K562 (cell line): ENCODE data around the gene SERPINA6. TPM values are rescaled to one million over a fixed set of nuclear protein-coding genes. Genes with fewer than 3 reads are reported as not detected.

Experiments
- ATAC-seq: fragments of 200-7000 bp; cut with Tn5 transposase; 3 replicates; pipeline ENCODE4 v1.9.1; 2020; ENCODE audit warnings: moderate library complexity
- BruUV-seq: library from RNA; stranded (reverse); fragments of 400-500 nt; replicated peaks from 2 replicates; lab custom pipeline; 2021; lab: Mats Ljungman, UMichigan
- CTCF ChIA-PET: fragments of 300-600 bp; formaldehyde crosslinking; extraction: SDS; loops from one replicate; lab custom pipeline; 2021; ENCODE audit warnings: low intra/inter-chr PET ratio; lab: Yijun Ruan, JAX
- POLR2A ChIA-PET: fragments of 300-600, 350-650 bp; sonication (Branson Sonifier 250); formaldehyde crosslinking; extraction: SDS; loops from one replicate; lab custom pipeline; 2021; ENCODE audit warnings: antibody characterized with exemption, inconsistent platforms; lab: Yijun Ruan, JAX
- DNase-seq, 4 experiments: peaks; one replicate each; pipeline versions ENCODE4 v3.0.0 to v3.0.0-alpha.2; 2011 to 2018; ENCODE audit warnings: low spot score in 3 of 4, mixed read lengths in 3 of 4; ENCODE audit errors: extremely low read depth in 1 of 4
- FAIRE-seq: peaks from 2 replicates; lab custom pipeline; 2011; peaks lifted over from hg19 to GRCh38; lab: Jason Lieb, UNC
- H2AFZ ChIP-seq: 2 replicates; pipeline ENCODE4 v1.6.0; 2011; ENCODE audit warnings: low read depth, low read length, control low read depth, inconsistent platforms
- H3K27ac ChIP-seq: fragments of 200-600 bp; 3 replicates; pipeline ENCODE4 v1.8.0; 2011; ENCODE audit warnings: low read depth, mild to moderate bottlenecking, control low read depth, inconsistent platforms, low read length, moderate library complexity, mixed read lengths; ENCODE audit errors: extremely low read depth
- H3K27me3 ChIP-seq, 2 experiments: fragments of 300-600 bp in 1 of 2; 2 replicates in 1 of 2; 3 replicates in 1 of 2; pipeline versions ENCODE4 v1.6.0 to v1.8.0; 2011; ENCODE audit warnings: inconsistent platforms in 2 of 2, low read length in 2 of 2, mild to moderate bottlenecking in 1 of 2, mixed read lengths in 1 of 2, moderate library complexity in 1 of 2; ENCODE audit not compliant: control insufficient read depth in 2 of 2, insufficient read depth in 2 of 2
- H3K36me3 ChIP-seq: fragments of 300-600 bp; 3 replicates; pipeline ENCODE4 v1.8.0; 2011; ENCODE audit warnings: mild to moderate bottlenecking, low read length, inconsistent platforms; ENCODE audit not compliant: control insufficient read depth, insufficient read depth
- H3K4me1 ChIP-seq, 2 experiments: fragments of 200-600 bp in 1 of 2; replicated peaks in 1 of 2; 2 replicates in 1 of 2; 3 replicates in 1 of 2; pipeline versions ENCODE4 v1.5.1 to v1.8.0; 2011; ENCODE audit warnings: inconsistent platforms in 2 of 2, low read length in 2 of 2, mild to moderate bottlenecking in 1 of 2, mixed read lengths in 1 of 2, moderate library complexity in 1 of 2; ENCODE audit not compliant: control insufficient read depth in 2 of 2, insufficient read depth in 2 of 2
- H3K4me2 ChIP-seq: 2 replicates; pipeline ENCODE4 v1.6.1; 2011; ENCODE audit warnings: low read length, control low read depth, inconsistent platforms, mixed read lengths; ENCODE audit not compliant: insufficient read depth
- H3K4me3 ChIP-seq: fragments of 200-600 bp; sonication (generic), shearing (Covaris generic); 2 replicates; pipeline ENCODE4 v1.5.1; 2016; ENCODE audit warnings: control low read depth, inconsistent platforms
- H3K79me2 ChIP-seq: fragments of 200-600 bp; 3 replicates; pipeline ENCODE4 v1.8.0; 2011; ENCODE audit warnings: low read length, inconsistent platforms; ENCODE audit not compliant: control insufficient read depth, insufficient read depth
- H3K9ac ChIP-seq, 2 experiments: 2 replicates each; pipeline versions ENCODE4 v1.6.0 to v1.6.1; 2011; ENCODE audit warnings: low read depth in 2 of 2, low read length in 2 of 2, control low read depth in 1 of 2, inconsistent platforms in 1 of 2, mild to moderate bottlenecking in 1 of 2, mixed read lengths in 1 of 2; ENCODE audit not compliant: insufficient read depth in 1 of 2
- H3K9me1 ChIP-seq: one replicate; pipeline ENCODE4 v1.6.0; 2011; ENCODE audit warnings: inconsistent platforms, mild to moderate bottlenecking, low read length, moderate library complexity; ENCODE audit not compliant: control insufficient read depth, insufficient read depth
- H3K9me3 ChIP-seq: replicated peaks from 2 replicates; pipeline ENCODE4 v1.5.1; 2011; ENCODE audit warnings: low read depth, low read length, inconsistent platforms; ENCODE audit not compliant: control insufficient read depth, insufficient read depth
- H4K20me1 ChIP-seq: replicated peaks from 2 replicates; pipeline ENCODE4 v1.6.1; 2011; ENCODE audit warnings: low read length, inconsistent platforms, mixed read lengths; ENCODE audit not compliant: control insufficient read depth, insufficient read depth
- IRF2 ChIP-seq: sonication (generic); formaldehyde crosslinking; IDR thresholded peaks from 2 replicates; pipeline ENCODE4 v1.8.1; 2022; ENCODE audit warnings: mild to moderate bottlenecking, missing genetic modification reagents
- KDM1A ChIP-seq, 2 experiments: fragments of 450-650 bp; IDR thresholded peaks; 2 replicates each; pipeline ENCODE4 v1.6.1; 2016; ENCODE audit warnings: mild to moderate bottlenecking in 2 of 2
- LARP7 ChIP-seq: fragments of 450-650 bp; IDR thresholded peaks from 2 replicates; pipeline ENCODE4 v1.6.1; 2016
- MAFF ChIP-seq: IDR thresholded peaks from 2 replicates; pipeline ENCODE4 v1.6.1; 2012; ENCODE audit warnings: low read length, improper control_type of control experiment
- MAFK ChIP-seq: IDR thresholded peaks from 2 replicates; pipeline ENCODE4 v1.6.1; 2011; ENCODE audit warnings: low read length, improper control_type of control experiment
- NEUROD1 ChIP-seq: fragments of 150-350 bp; IDR thresholded peaks from 2 replicates; pipeline ENCODE4 v1.6.1; 2014; ENCODE audit warnings: borderline replicate concordance, low read length, low read depth; ENCODE audit not compliant: partially characterized antibody
- SMC3 ChIP-seq: conservative IDR thresholded peaks from 2 replicates; pipeline ENCODE4 v1.6.1; 2011; ENCODE audit warnings: low read depth, low read length, improper control_type of control experiment; ENCODE audit not compliant: insufficient read depth
- STAG1 ChIP-seq: sonication (generic); formaldehyde crosslinking; IDR thresholded peaks from 2 replicates; pipeline ENCODE4 v1.5.0; 2020; ENCODE audit warnings: missing genetic modification reagents, borderline replicate concordance
- ZBED1 ChIP-seq: IDR thresholded peaks from 2 replicates; pipeline ENCODE4 v1.6.1; 2014
- WGBS: fragments of 100-300 bp; shearing (Covaris generic); methylation state at CpG from one replicate; pipeline ENCODE4 v1.1.6; 2016; ENCODE audit warnings: low coverage, mixed read lengths; ENCODE audit not compliant: insufficient coverage; ENCODE audit errors: missing lambda C conversion rate; 5-methylcytosine and 5-hydroxymethylcytosine counted together
- in situ Hi-C: fragments of 300-500 bp; cut with MboI; formaldehyde crosslinking; loops from 4 replicates; pipeline ENCODE4 v1.15.0; 2018; ENCODE audit warnings: inconsistent platforms, mixed read lengths
- intact Hi-C: fragments of 100-400 bp; cut with micrococcal nuclease; formaldehyde crosslinking; loops from 2 replicates; pipeline ENCODE4 v1.14.2; 2022
- polyA plus RNA-seq, 8 experiments: library from polyadenylated mRNA; depleted of rRNA in 4 of 8; stranded (reverse) in 5 of 8; unstranded in 3 of 8; fragments of >200 nt; fragmentation: Nextera tagmentation in 2 of 8; fragmentation: Illumina TruSeq in 1 of 8; extraction: Ambion mirVana in 2 of 8; extraction: Trizol in 1 of 8; gene quantifications; 2 replicates each; pipeline versions ENCODE4 v1.2.1 to v1.2.3, GENCODE V29; 2011 to 2014; ENCODE audit warnings: inconsistent platforms in 1 of 8, missing spikeins in 1 of 8
- total RNA-seq, 7 experiments: library from RNA; depleted of rRNA in 6 of 7; stranded (reverse); fragments of >200 nt in 6 of 7; fragmentation: Illumina TruSeq in 2 of 7; extraction: Trizol in 2 of 7; gene quantifications; 2 replicates each; pipeline versions ENCODE4 v1.2.1 to v1.2.3, GENCODE V29; 2011 to 2021; ENCODE audit warnings: low replicate concordance in 1 of 7
- TF ChIP-seq, protein P1 (sequence below), 3 experiments: IDR thresholded peaks in 2 of 3; conservative IDR thresholded peaks in 1 of 3; 2 replicates each; pipeline ENCODE4 v1.5.1; 2011 to 2012; ENCODE audit warnings: low read length in 3 of 3, mild to moderate bottlenecking in 3 of 3, control low read depth in 2 of 3, improper control_type of control experiment in 1 of 3, inconsistent platforms in 1 of 3, low read depth in 1 of 3, mixed read lengths in 1 of 3, moderate library complexity in 1 of 3; ENCODE audit not compliant: insufficient read depth in 2 of 3
- TF ChIP-seq, protein P2 (sequence below): fragments of 450-650 bp; IDR thresholded peaks from 2 replicates; pipeline ENCODE4 v1.6.1; 2017; ENCODE audit warnings: mild to moderate bottlenecking, moderate library complexity
- TF ChIP-seq, protein P3 (sequence below), 2 experiments: IDR thresholded peaks; 2 replicates each; pipeline ENCODE4 v1.6.1; 2011; ENCODE audit warnings: borderline replicate concordance in 1 of 2, control low read depth in 1 of 2, low read depth in 1 of 2, low read length in 1 of 2, mild to moderate bottlenecking in 1 of 2, mixed read lengths in 1 of 2, moderate library complexity in 1 of 2; ENCODE audit not compliant: insufficient read depth in 1 of 2, insufficient read length in 1 of 2, poor library complexity in 1 of 2, severe bottlenecking in 1 of 2; ENCODE audit errors: extremely low read depth in 1 of 2
- TF ChIP-seq, protein P4 (sequence below): sonication (generic); formaldehyde crosslinking; IDR thresholded peaks from 2 replicates; pipeline ENCODE4 v1.8.1; 2023; ENCODE audit warnings: mild to moderate bottlenecking, missing genetic modification reagents
- TF ChIP-seq, protein P5 (sequence below): IDR thresholded peaks from 2 replicates; pipeline ENCODE4 v1.6.1; 2011; ENCODE audit not compliant: insufficient read length; ENCODE audit errors: extremely low read depth

The SERPINA6 gene
- total and polyA plus RNA-seq, 9 of the 15 experiments (the other 6 are each of a cell fraction or from before 2014, with no cell fraction given): not detected

DNA sequence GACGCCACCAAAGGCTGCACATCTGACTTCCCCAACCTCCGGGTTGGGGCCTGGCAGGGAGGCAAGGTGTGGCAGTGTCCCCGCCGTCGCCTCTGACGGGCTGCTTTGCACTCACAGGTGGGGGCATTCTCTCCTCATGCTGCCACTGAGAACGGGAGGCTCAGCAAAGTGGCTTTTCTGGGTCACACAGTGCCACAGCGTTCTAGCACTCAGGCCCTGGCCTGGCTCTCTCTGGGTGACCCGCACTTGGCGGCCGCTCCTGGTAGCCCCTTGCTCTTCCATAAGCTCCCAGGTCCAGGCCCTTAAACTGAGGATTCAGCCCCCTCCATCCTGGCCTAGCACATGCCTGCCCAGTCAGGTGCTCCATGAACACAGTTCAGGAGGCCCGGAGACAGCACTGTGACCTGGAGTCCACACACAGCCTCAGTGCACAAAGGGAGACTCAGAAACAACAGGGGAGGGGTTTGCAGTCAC, 40.1 kb upstream of the SERPINA6 start (continued):
- TF ChIP-seq, protein P1, sequence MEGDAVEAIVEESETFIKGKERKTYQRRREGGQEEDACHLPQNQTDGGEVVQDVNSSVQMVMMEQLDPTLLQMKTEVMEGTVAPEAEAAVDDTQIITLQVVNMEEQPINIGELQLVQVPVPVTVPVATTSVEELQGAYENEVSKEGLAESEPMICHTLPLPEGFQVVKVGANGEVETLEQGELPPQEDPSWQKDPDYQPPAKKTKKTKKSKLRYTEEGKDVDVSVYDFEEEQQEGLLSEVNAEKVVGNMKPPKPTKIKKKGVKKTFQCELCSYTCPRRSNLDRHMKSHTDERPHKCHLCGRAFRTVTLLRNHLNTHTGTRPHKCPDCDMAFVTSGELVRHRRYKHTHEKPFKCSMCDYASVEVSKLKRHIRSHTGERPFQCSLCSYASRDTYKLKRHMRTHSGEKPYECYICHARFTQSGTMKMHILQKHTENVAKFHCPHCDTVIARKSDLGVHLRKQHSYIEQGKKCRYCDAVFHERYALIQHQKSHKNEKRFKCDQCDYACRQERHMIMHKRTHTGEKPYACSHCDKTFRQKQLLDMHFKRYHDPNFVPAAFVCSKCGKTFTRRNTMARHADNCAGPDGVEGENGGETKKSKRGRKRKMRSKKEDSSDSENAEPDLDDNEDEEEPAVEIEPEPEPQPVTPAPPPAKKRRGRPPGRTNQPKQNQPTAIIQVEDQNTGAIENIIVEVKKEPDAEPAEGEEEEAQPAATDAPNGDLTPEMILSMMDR (IDR thresholded peaks at IDR 0.05 in 2 of 3, conservative IDR thresholded peaks at IDR 0.05 in 1 of 3; ENCODE audit: insufficient read depth in 2 of 3, low read depth in 1 of 3, low read length in 3 of 3): no peak
- no peak for TF ChIP-seq MAFF
- TF ChIP-seq KDM1A (IDR thresholded peaks at IDR 0.05): no peak
- TF ChIP-seq, protein P2, sequence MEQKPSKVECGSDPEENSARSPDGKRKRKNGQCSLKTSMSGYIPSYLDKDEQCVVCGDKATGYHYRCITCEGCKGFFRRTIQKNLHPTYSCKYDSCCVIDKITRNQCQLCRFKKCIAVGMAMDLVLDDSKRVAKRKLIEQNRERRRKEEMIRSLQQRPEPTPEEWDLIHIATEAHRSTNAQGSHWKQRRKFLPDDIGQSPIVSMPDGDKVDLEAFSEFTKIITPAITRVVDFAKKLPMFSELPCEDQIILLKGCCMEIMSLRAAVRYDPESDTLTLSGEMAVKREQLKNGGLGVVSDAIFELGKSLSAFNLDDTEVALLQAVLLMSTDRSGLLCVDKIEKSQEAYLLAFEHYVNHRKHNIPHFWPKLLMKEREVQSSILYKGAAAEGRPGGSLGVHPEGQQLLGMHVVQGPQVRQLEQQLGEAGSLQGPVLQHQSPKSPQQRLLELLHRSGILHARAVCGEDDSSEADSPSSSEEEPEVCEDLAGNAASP: no peak

DNA sequence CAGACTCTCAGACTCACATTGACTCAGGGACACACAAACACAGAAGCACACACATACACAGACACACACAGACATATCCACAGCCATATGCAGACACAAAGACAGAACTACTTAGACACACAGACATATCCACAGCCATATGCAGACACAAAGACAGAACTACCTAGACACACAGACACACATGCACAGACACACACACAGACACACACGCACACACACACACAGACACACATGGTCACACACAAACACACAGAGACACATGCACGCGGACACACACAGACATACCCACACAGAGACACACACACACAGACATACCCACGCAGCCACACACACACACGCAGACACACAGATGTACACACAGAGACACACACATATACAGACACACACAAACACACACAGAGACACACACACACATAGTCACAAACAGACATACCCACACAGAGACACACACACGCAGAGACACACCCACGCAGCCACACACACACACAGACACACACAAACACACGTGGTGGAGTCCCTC, 39.5 kb upstream of the SERPINA6 start:
- no peaks in the 10 kb centered on the region for H3K36me3 ChIP-seq
- DNase-seq: no peak
- no peak overlapping the region for H3K4me2 ChIP-seq
- no peaks in the 10 kb centered on the region for H3K9me1 ChIP-seq
- in situ Hi-C loops: no loop called here
- no peak for FAIRE-seq
- no peak overlapping the region for H3K4me3 ChIP-seq
- no peaks in the 10 kb centered on the region for H4K20me1 ChIP-seq
- H3K4me1 ChIP-seq: no peaks in the 10 kb centered on the region
- 3% methylated on average over 8 of the region's 8 CpGs for WGBS
- BruUV-seq: no TSS peak
- no peaks in the 10 kb centered on the region for H3K79me2 ChIP-seq
- no peaks in the 10 kb centered on the region for H3K9me3 ChIP-seq
- intact Hi-C loops: no loop called here
- CTCF ChIA-PET: no interaction called here
- POLR2A ChIA-PET: no interaction called here
- H3K27me3 ChIP-seq: peaks cover 0 to 5% of the 10 kb centered on the region in 2 experiments; a peak in 1 of 5 replicates
- no peak overlapping the region for H2AFZ ChIP-seq
- H3K9ac ChIP-seq: no peak overlapping the region
- H3K27ac ChIP-seq: no peak overlapping the region
- no peak for ATAC-seq
- TF ChIP-seq, protein P3, sequence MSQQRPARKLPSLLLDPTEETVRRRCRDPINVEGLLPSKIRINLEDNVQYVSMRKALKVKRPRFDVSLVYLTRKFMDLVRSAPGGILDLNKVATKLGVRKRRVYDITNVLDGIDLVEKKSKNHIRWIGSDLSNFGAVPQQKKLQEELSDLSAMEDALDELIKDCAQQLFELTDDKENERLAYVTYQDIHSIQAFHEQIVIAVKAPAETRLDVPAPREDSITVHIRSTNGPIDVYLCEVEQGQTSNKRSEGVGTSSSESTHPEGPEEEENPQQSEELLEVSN (IDR thresholded peaks at IDR 0.05; ENCODE audit: borderline replicate concordance in 1 of 2, extremely low read depth in 1 of 2, insufficient read depth in 1 of 2, insufficient read length in 1 of 2, low read depth in 1 of 2, low read length in 1 of 2, poor library complexity in 1 of 2, severe bottlenecking in 1 of 2): no peak
- TF ChIP-seq ZBED1: no peak
- TF ChIP-seq, protein P4, sequence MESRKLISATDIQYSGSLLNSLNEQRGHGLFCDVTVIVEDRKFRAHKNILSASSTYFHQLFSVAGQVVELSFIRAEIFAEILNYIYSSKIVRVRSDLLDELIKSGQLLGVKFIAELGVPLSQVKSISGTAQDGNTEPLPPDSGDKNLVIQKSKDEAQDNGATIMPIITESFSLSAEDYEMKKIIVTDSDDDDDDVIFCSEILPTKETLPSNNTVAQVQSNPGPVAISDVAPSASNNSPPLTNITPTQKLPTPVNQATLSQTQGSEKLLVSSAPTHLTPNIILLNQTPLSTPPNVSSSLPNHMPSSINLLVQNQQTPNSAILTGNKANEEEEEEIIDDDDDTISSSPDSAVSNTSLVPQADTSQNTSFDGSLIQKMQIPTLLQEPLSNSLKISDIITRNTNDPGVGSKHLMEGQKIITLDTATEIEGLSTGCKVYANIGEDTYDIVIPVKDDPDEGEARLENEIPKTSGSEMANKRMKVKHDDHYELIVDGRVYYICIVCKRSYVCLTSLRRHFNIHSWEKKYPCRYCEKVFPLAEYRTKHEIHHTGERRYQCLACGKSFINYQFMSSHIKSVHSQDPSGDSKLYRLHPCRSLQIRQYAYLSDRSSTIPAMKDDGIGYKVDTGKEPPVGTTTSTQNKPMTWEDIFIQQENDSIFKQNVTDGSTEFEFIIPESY (CRISPR knock-in tag): no peak
- TF ChIP-seq NEUROD1: no peak
- TF ChIP-seq SMC3: no peak
- TF ChIP-seq IRF2 (CRISPR knock-in tag): no peak
- TF ChIP-seq, protein P5, sequence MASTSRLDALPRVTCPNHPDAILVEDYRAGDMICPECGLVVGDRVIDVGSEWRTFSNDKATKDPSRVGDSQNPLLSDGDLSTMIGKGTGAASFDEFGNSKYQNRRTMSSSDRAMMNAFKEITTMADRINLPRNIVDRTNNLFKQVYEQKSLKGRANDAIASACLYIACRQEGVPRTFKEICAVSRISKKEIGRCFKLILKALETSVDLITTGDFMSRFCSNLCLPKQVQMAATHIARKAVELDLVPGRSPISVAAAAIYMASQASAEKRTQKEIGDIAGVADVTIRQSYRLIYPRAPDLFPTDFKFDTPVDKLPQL: no peak
- TF ChIP-seq MAFK: no peak
- no peak for TF ChIP-seq STAG1
- no peak for TF ChIP-seq LARP7
